Measurements from ENCODE around the gene GPR33.

GRCh38 chr14:31477248-31477647 is 10.6 kb downstream of the GPR33 start:
- TF ChIP-seq CTCF (IDR thresholded peaks at IDR 0.05; ENCODE audit: control extremely low read depth in 1 of 3, insufficient read depth in 1 of 3, low read depth in 1 of 3, low read length in 3 of 3) = no peak
- TF ChIP-seq FOSL1 (IDR thresholded peaks at IDR 0.05; ENCODE audit: insufficient read depth, low read depth, low read length) = no peak
- TF ChIP-seq JUND (IDR thresholded peaks at IDR 0.05; ENCODE audit: low read length) = no peak
- no peak for TF ChIP-seq E2F6 (IDR thresholded peaks at IDR 0.05)
- no peak for TF ChIP-seq BRCA1 (IDR thresholded peaks at IDR 0.05; ENCODE audit: low read depth, low read length)
- no peak for TF ChIP-seq POLR2AphosphoS5 (IDR thresholded peaks at IDR 0.05; ENCODE audit: low read depth, low read length)
- no peak for TF ChIP-seq PHF8 (conservative IDR thresholded peaks at IDR 0.05; ENCODE audit: low read depth, low read length)
- TF ChIP-seq POLR2A (IDR thresholded peaks at IDR 0.05; ENCODE audit: control extremely low read depth in 1 of 2, low read depth in 2 of 2, low read length in 2 of 2) = no peak
- no peak for TF ChIP-seq RAD21 (IDR thresholded peaks at IDR 0.05 in 1 of 2, conservative IDR thresholded peaks at IDR 0.05 in 1 of 2; ENCODE audit: low read depth in 2 of 2, low read length in 2 of 2)
- TF ChIP-seq, protein P1, sequence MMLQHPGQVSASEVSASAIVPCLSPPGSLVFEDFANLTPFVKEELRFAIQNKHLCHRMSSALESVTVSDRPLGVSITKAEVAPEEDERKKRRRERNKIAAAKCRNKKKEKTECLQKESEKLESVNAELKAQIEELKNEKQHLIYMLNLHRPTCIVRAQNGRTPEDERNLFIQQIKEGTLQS (IDR thresholded peaks at IDR 0.05; ENCODE audit: insufficient read depth, low read depth, low read length) = no peak
- no peak for TF ChIP-seq EP300 (IDR thresholded peaks at IDR 0.05; ENCODE audit: borderline replicate concordance in 1 of 2, low read depth in 2 of 2, low read length in 2 of 2)

Data from H1 (cell line).